RWPE1 (cell line): ENCODE measurements around the gene MED12L.

Source experiments
- CTCF ChIA-PET: fragments of 350-600 bp; sonication (Branson Sonifier 250); formaldehyde crosslinking; extraction: SDS; loops from one replicate; lab custom pipeline; 2021; lab: Yijun Ruan, JAX
- POLR2A ChIA-PET: fragments of 400-600 bp; formaldehyde crosslinking; extraction: SDS; loops from one replicate; lab custom pipeline; 2020; ENCODE audit warnings: antibody characterized with exemption; ENCODE audit not compliant: low non-redundant PET; lab: Yijun Ruan, JAX
- DNase-seq: peaks from one replicate; pipeline ENCODE4 v3.0.0; 2012; ENCODE audit warnings: low spot score
- H3K27ac ChIP-seq: fragments of 450-650 bp; 2 replicates; pipeline ENCODE4 v1.5.1; 2017
- TF ChIP-seq, protein P1 (sequence below): fragments of 450-650 bp; conservative IDR thresholded peaks from 2 replicates; pipeline ENCODE4 v1.5.1; 2017; ENCODE audit warnings: low read depth, mild to moderate bottlenecking

The MED12L gene

DNA sequence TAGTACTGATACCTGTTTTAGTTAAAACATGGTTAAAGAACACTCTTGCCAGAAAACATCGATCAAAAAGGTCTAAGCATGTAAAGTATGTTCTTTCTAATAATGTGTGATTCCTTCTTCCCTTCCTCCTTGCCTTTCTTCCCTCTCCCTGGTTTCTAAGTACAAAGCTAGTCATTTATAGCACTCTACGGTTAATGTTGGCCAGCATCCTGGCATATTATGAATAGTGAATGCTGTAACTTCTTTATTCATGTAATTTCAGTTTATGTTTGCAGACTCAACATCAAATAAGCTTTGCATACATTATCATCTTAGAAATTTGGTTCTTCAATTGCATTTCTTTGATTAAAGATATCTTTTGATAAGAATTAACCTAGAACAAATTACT, 272.0 kb downstream of the MED12L start:
- ChIA-PET CTCF (no interaction called here), POLR2A (no interaction called here)
- TF ChIP-seq, protein P1, sequence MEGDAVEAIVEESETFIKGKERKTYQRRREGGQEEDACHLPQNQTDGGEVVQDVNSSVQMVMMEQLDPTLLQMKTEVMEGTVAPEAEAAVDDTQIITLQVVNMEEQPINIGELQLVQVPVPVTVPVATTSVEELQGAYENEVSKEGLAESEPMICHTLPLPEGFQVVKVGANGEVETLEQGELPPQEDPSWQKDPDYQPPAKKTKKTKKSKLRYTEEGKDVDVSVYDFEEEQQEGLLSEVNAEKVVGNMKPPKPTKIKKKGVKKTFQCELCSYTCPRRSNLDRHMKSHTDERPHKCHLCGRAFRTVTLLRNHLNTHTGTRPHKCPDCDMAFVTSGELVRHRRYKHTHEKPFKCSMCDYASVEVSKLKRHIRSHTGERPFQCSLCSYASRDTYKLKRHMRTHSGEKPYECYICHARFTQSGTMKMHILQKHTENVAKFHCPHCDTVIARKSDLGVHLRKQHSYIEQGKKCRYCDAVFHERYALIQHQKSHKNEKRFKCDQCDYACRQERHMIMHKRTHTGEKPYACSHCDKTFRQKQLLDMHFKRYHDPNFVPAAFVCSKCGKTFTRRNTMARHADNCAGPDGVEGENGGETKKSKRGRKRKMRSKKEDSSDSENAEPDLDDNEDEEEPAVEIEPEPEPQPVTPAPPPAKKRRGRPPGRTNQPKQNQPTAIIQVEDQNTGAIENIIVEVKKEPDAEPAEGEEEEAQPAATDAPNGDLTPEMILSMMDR: no peak

DNA sequence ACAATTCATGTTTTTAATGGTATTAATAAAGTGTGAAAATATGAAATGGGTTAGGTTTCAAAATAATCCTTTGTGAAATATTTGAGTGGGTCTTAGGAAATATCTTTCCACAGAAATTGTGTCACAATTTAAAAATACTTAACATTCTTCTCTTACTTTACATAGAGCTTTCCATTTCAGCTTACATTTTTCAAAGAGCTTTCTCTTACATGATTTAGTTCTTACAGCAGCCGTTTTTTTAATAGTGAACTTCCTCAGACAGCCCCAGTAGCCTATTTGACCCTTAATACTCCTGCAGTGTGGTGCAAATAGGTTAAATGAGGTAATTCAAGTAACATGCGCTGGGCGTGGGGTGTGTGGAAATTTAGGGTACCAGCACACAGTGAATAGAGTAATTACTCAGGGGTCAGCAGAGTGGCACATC, 277.3 kb downstream of the MED12L start:
- ChIA-PET CTCF (no interaction called here), POLR2A (no interaction called here)
- no peak for DNase-seq
- TF ChIP-seq, protein P1: no peak
- H3K27ac ChIP-seq: no peak overlapping the region

More for the DNA sequence above, 272.0 kb downstream of the MED12L start:
- DNase-seq: no peak
- no peak overlapping the region for H3K27ac ChIP-seq

DNA sequence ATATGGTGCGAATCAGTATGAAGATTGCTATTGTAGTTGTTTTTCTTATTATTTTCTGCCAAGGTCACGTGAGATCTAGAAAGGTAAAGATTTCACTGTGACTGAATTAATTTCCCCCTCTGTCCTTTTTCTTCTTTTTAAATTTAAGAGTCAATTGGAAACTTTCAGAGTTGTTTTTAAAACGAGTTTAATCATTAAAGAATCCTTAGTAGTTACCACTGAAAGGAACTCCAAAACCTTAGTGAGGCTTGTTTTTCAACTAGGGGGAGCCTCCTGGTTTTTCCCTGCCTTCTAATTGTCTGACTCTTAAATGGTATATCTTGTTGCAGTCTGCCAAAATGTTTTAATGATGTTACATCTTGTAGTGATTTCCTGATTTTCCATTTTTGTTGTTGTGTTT, 281.5 kb downstream of the MED12L start:
- TF ChIP-seq, protein P1: no peak
- H3K27ac ChIP-seq: no peak overlapping the region
- CTCF ChIA-PET: interaction anchor here (0.6 kb wide), 1 partner anchor 63 kb away, joined by 3 read pairs; no protein-coding TSS in a partner anchor
- no peak for DNase-seq
- POLR2A ChIA-PET: no interaction called here

DNA sequence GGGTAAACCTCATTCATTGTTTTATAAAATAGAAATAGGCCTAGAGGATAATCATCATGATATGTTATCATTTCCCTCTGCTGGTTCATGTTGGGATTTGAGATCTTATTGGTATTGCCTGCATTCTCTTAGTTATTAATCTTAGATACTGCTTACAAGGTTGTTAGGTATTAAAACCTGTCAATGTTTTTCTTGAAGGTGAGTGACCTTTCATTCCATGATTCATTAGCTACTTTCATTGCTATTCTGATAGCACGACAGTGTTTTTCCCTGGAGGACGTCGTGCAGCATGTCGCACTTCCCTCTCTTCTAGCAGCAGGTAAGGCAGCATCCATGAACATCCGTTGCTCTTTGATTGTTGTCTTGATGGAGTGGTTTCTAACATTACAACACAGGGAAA, 282.0 kb downstream of the MED12L start:
- no peak for DNase-seq
- ChIA-PET CTCF (interaction anchor here (0.6 kb wide), 1 partner anchor 63 kb away, joined by 3 read pairs; no protein-coding TSS in a partner anchor), POLR2A (no interaction called here)
- TF ChIP-seq, protein P1: no peak
- H3K27ac ChIP-seq: no peak overlapping the region

DNA sequence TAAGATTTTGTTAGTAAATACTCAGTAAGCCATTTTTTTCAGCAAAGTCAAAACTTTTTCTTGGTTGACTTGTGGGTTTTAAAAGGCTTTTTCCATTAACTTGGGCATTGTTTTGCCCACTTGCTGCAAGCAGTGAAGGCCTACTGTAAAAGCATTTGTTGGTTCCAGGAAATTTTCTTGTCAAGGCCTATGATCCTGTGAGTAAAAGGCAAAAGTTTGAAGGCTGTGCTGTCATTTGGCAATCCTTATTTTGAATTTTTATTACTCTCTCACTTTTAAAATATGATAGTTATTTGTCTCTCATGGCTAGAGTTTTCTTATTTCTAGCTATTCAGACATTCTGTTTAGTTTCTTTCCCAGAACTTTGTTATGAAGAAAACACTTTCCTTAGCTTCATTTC, 286.1 kb downstream of the MED12L start:
- TF ChIP-seq, protein P1: no peak
- DNase-seq: no peak
- CTCF ChIA-PET: interaction anchor here (0.5 kb wide), 1 partner anchor 44 kb away, joined by 3 read pairs; no protein-coding TSS in a partner anchor
- no peak overlapping the region for H3K27ac ChIP-seq
- POLR2A ChIA-PET: no interaction called here

DNA sequence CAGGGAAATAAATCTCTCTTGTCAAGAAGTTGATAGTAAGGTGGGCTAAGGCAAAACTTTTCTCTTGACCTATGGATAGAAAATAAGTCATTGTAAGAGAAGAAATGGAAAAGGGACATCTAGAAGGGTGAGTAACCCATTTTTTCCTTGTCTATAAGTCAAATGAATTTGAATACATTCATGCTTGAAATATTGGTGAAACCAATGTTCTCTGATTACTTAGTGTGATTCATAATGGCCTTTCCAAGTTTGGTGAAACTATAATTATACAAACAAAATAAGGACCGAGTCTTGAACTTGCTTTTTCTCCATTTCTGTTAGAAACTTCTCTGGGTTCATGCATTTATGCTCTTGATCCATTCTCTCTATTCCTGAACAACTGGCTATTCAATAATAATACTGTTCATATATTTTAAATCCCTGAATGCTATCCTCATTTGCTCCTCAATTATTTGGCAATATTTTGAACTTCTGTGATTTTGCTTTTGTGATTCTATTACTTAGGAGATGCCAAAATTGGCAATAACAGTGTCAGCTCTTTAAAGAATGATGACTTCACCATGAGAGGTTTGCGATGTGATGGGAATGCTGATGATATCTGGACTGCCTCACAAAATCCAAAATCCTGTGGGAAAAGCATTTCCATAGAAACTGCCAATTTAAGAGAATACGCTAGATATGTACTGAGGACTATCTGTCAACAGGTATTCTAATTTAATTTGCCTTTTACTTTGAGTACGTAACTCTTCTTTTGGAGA, 286.8 kb downstream of the MED12L start:
- TF ChIP-seq, protein P1: no peak
- ChIA-PET CTCF (interaction anchor here (0.5 to 0.9 kb wide), 2 partner anchors 8 to 45 kb away, joined by 3 read pairs; no protein-coding TSS in a partner anchor), POLR2A (no interaction called here)
- no peak for DNase-seq
- H3K27ac ChIP-seq: no peak overlapping the region
